Measurements from ENCODE around the gene CSH2. TPM values are rescaled to one million over a fixed set of nuclear protein-coding genes. Genes with fewer than 3 reads are reported as not detected.

CSH2 gene
- total RNA-seq, 2 experiments from 2014 or later, result not detected

DNA sequence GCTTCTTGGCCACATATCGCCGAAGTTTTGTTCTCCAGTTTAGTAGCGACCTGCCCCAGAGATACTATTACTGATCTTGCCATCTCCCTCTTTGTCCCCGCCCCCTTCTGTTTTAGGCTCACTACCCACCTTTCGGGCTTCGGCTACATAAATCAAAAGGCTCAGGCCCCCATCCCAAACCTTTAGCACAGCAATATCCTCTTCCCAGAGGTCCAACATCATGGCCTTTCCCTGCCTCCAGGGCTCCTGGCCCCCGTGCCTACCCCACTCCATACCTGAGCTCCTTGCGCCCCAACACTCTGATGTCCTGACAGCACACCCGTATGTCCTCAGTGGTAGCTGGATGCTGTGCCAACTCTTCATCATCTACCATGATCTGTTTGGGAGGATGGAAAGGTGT is 49.1 kb downstream of the CSH2 start:
- Mint-ChIP-seq H3K27ac (no peak overlapping the region), H3K27me3 (no peaks in the 10 kb centered on the region), H3K4me1 (peaks cover 52% of the 10 kb centered on the region), H3K36me3 (ENCODE audit: low read depth) (peaks cover 68% of the 10 kb centered on the region), H3K9me3 (no peaks in the 10 kb centered on the region), H3K4me3 (no peak overlapping the region)
- CTCF ChIA-PET, result interaction anchor here (1.2 to 2.7 kb wide), 4 partner anchors 10 to 25 kb away, joined by 3 to 12 read pairs (median 5); no protein-coding TSS in a partner anchor
- POLR2A ChIA-PET, result no interaction called here
- DNase-seq, result no peak

DNA sequence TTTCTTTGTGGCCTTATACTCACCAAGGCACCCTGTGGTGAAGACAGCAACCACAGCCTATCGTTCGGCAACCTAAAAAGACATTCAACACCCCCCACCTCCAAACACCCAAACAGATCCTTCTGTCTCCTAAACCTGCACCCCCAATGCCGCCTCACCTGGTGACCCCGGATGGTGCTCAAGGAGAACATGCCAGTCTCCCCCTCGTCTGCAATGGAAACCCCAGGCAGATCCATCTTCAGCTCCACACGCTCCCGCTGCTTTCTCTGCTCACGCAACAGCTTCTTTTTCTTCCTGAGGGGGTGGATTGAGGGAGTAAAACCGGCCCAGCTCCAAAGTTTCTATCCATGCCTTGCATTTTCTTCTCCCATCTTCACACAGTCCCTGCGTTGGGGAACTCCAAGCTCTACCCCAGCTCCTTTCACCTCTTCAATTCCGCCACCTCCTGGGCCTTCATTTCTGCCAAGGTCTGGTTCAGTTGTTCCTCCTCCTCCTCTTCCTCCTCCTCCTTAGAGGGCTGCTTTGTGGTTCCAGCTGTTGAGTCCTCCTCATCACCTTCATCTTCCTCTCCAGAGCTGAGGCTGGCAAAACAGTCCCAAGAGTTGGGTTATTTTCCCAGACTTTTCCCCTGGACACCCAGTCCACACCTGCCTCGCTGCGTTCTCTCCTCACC is 49.7 kb downstream of the CSH2 start:
- H3K27me3 Mint-ChIP-seq, result no peaks in the 10 kb centered on the region
- no peak overlapping the region for H3K4me3 Mint-ChIP-seq
- no peaks in the 10 kb centered on the region for H3K9me3 Mint-ChIP-seq
- DNase-seq, result no peak
- ChIA-PET CTCF (interaction anchor here (0.6 to 2.7 kb wide), 4 partner anchors 11 to 724 kb away, joined by 3 to 12 read pairs (median 5); no protein-coding TSS in a partner anchor), POLR2A (no interaction called here)
- H3K4me1 Mint-ChIP-seq, result peaks cover 50% of the 10 kb centered on the region
- H3K27ac Mint-ChIP-seq, result no peak overlapping the region
- H3K36me3 Mint-ChIP-seq (ENCODE audit: low read depth), result peaks cover 67% of the 10 kb centered on the region

DNA sequence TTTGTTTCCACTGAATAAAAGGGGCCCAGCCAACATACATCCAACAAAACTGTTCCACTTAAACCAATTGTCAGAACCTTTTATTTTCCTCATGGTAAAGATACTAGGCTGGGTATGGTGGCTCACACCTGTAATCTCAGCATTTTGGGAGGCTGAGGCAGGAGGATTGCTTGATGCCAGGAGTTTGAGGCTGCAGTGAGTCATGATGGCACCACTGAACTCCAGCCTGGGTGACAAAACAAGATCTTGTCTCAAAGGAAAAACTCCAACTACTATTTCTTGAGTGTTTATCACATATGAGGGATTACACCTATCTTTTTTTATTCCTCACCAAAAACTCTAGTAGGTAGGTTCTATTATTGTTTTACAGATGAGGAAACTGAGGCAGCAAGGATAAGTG is 50.9 kb downstream of the CSH2 start:
- no peak overlapping the region for H3K27ac Mint-ChIP-seq
- no peak overlapping the region for H3K4me3 Mint-ChIP-seq
- H3K4me1 Mint-ChIP-seq, result peaks cover 41% of the 10 kb centered on the region
- no peaks in the 10 kb centered on the region for H3K9me3 Mint-ChIP-seq
- ChIA-PET POLR2A (no interaction called here), CTCF (interaction anchor here (1.4 to 2.7 kb wide), 3 partner anchors 12 to 24 kb away, joined by 4 to 12 read pairs (median 4); no protein-coding TSS in a partner anchor)
- peaks cover 74% of the 10 kb centered on the region for H3K36me3 Mint-ChIP-seq (ENCODE audit: low read depth)
- no peaks in the 10 kb centered on the region for H3K27me3 Mint-ChIP-seq
- no peak for DNase-seq

Other genes starting within 250 kb of the CSH2 start
- 100 to 1,000 TPM; 409 to 433 TPM for gene LIMD2, start 173.6 kb downstream of the CSH2 start, total RNA-seq
- gene STRADA, start 131.9 kb downstream of the CSH2 start, total RNA-seq, result 10 to 100 TPM; 46.8 to 49.0 TPM
- 10 to 100 TPM; 59.2 to 65.4 TPM for gene CCDC47, start 100.1 kb downstream of the CSH2 start, total RNA-seq
- gene DDX42, start 99.5 kb downstream of the CSH2 start, total RNA-seq, result 100 to 1,000 TPM; 122 to 153 TPM
- gene PSMC5, start 46.2 kb downstream of the CSH2 start, total RNA-seq, result 100 to 1,000 TPM; 119 to 155 TPM
- gene FTSJ3, start 46.0 kb downstream of the CSH2 start, total RNA-seq, result 10 to 100 TPM; 49.2 to 55.0 TPM
- 100 to 1,000 TPM; 133 to 138 TPM for gene SMARCD2, start 31.0 kb downstream of the CSH2 start, total RNA-seq
- gene GH2, start 8.3 kb upstream of the CSH2 start, total RNA-seq, result not detected
- gene CSH1, start 22.9 kb upstream of the CSH2 start, total RNA-seq, result not detected
- not detected for gene CSHL1, start 37.6 kb upstream of the CSH2 start, total RNA-seq
- gene GH1, start 45.2 kb upstream of the CSH2 start, total RNA-seq, result not detected
- 10 to 100 TPM; 34.6 to 39.9 TPM for gene CD79B, start 58.7 kb upstream of the CSH2 start, total RNA-seq
- gene SCN4A, start 99.2 kb upstream of the CSH2 start, total RNA-seq, result under 1 TPM; 0.04 to 0.17 TPM
- 1 to 10 TPM; 3.8 TPM for gene PRR29, start 124.7 kb upstream of the CSH2 start, total RNA-seq
- 100 to 1,000 TPM; 113 to 116 TPM for gene ICAM2, start 147.0 kb upstream of the CSH2 start, total RNA-seq

Data from activated CD4-positive, alpha-beta T cell treated with anti-CD3 and anti-CD28 coated beads, Interleukin-2, amount 10 ng/mL, durations not matched to agents 7 days and 5 days (primary cell).